Measurements from ENCODE around the gene TPD52L1.
"Not testable (repeated sequence)": the region's sequence is repeated elsewhere in the genome, so short reads cannot be mapped to it uniquely, and the experiment has no call there.

TPD52L1 gene

DNA sequence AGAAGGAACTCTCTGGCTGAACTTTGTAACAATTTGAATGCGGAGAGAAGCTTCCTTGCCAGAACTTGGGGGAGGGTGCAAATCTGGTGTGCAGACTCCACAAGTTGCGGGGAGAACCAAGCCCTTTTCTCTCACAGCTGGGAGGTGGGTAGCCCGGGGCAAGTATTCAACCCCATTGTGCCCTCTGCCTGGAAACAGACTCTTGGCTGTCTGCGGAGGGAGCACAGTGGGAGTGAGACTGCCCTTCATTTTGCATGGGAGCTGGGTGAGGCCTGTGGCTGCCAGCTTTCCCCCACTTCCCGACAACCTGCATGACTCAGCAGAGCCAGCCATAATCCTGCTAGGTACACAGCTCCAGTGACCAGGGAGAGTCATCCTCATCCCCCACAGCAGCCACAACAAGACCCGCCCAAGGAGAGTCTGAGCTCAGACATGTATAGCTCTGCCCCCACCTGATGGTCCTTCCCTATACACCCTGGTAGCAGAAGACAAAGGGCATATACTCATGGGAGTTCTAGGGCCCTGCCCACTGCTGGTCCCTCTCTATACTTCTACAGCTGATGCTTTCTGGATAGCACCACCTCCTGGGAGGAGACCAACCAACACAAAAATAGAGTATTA lies 29.4 kb upstream of the TPD52L1 start:
- H3K4me3 Mint-ChIP-seq, result no peak overlapping the region
- H3K36me3 Mint-ChIP-seq, result no peaks in the 10 kb centered on the region
- ATAC-seq, result no peak
- no peaks in the 10 kb centered on the region for H3K4me1 Mint-ChIP-seq
- no peak overlapping the region for H3K27ac Mint-ChIP-seq
- H3K27me3 Mint-ChIP-seq, result peaks cover 13% of the 10 kb centered on the region
- peaks cover 6% of the 10 kb centered on the region for H3K9me3 Mint-ChIP-seq

DNA sequence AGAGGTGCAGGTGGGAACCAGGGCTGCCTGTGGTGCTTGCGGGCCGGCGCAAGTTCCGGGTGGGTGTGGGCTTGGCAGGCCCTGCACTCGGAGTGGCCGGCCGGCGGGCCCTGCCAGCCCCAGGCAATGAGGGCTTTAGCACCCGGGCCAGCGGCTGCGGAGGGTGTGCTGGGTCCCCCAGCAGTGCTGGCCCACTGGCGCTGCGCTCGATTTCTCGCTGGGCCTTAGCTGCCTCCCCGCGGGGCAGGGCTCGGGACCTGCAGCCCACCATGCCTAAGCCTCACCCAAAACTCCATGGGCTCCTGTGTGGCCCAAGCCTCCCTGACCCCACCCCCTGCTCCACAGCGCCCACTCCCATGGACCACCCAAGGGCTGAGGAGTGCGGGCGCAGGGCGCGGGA lies 27.7 kb upstream of the TPD52L1 start:
- H3K36me3 Mint-ChIP-seq, result not testable (repeated sequence)

GRCh38 chr6:125129354-125129753 lies 24.2 kb upstream of the TPD52L1 start:
- peaks cover 6% of the 10 kb centered on the region for H3K9me3 Mint-ChIP-seq
- H3K36me3 Mint-ChIP-seq, result no peaks in the 10 kb centered on the region
- H3K4me3 Mint-ChIP-seq, result no peak overlapping the region
- no peak overlapping the region for H3K27ac Mint-ChIP-seq
- no peaks in the 10 kb centered on the region for H3K27me3 Mint-ChIP-seq
- no peak for ATAC-seq
- H3K4me1 Mint-ChIP-seq, result no peaks in the 10 kb centered on the region

More for the DNA sequence above, 27.7 kb upstream of the TPD52L1 start:
- not testable (repeated sequence) for H3K4me1 Mint-ChIP-seq, H3K9me3 Mint-ChIP-seq, H3K27ac Mint-ChIP-seq, H3K4me3 Mint-ChIP-seq, H3K27me3 Mint-ChIP-seq, ATAC-seq

GRCh38 chr6:125132058-125132457 lies 21.5 kb upstream of the TPD52L1 start:
- H3K36me3 Mint-ChIP-seq, result no peaks in the 10 kb centered on the region
- no peaks in the 10 kb centered on the region for H3K9me3 Mint-ChIP-seq
- no peak overlapping the region for H3K27ac Mint-ChIP-seq
- no peaks in the 10 kb centered on the region for H3K27me3 Mint-ChIP-seq
- no peak overlapping the region for H3K4me3 Mint-ChIP-seq
- H3K4me1 Mint-ChIP-seq, result no peaks in the 10 kb centered on the region
- no peak for ATAC-seq

- H3K9me3 Mint-ChIP-seq, result no peaks in the 10 kb centered on the region
- no peak overlapping the region for H3K27ac Mint-ChIP-seq
- no peaks in the 10 kb centered on the region for H3K36me3 Mint-ChIP-seq
- ATAC-seq, result no peak
- no peaks in the 10 kb centered on the region for H3K27me3 Mint-ChIP-seq
- H3K4me1 Mint-ChIP-seq, result no peaks in the 10 kb centered on the region
- H3K4me3 Mint-ChIP-seq, result no peak overlapping the region
Observed at GRCh38 chr6:125136378-125136777, 17.2 kb upstream of the TPD52L1 start.

DNA sequence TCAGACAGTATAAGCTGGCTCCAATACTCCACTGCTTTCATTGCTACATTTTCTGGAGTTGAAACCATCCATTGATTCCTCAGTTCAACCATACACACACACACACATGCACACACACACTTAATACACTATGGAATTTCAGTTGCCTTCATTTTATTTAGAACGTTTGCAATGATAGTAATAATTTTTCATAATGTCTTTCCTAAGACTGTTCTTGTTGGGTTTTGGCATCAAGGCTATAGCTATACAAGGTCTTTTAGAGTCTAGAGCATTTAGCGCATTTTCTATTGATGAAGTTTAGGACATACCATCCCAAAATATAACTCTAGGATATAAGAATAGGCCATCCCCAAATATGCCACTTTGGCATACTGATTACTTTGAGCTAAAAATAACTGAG lies 15.5 kb upstream of the TPD52L1 start:
- Mint-ChIP-seq H3K4me3 (no peak overlapping the region), H3K9me3 (no peaks in the 10 kb centered on the region), H3K27me3 (no peaks in the 10 kb centered on the region), H3K36me3 (no peaks in the 10 kb centered on the region), H3K4me1 (no peaks in the 10 kb centered on the region), H3K27ac (no peak overlapping the region)
- ATAC-seq, result no peak

DNA sequence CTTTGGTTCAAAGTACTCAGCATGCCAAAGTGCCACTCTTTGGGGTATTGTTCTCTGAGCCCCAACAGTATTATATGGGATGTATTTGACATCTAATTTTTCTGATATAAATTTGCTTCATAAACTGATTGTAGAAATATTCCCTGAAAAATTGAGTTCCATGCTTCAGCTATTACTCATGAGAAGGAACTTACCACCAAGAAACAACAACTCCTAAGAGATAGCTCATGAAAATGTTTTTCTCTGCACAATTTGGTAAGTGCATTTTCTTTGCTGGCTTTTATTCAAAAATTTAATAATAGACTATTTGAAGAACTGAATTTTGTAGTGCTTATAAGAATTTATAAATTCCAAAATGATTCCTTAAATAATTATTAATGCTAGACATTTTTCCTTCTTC lies 12.8 kb upstream of the TPD52L1 start:
- no peaks in the 10 kb centered on the region for H3K4me1 Mint-ChIP-seq

DNA sequence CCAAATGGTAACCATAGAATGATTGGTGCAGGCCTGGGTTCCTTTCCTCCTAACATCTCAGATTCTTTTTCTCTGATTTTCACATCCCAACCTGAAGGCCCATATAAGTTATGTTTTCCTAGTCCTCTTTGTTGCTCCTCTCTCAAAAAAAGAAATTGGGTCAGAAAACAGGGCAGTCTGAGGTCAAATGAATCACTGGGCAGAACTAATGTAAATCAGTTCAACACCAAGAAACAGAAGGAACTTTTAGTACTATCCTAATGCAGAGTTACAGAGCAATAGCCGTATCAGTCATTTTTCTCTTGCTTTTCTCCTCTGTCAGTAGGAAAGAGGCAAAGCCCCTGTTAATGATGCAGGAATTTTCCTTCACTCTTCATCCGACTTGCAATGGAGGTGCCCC lies 11.0 kb upstream of the TPD52L1 start:
- Mint-ChIP-seq H3K4me1 (no peaks in the 10 kb centered on the region), H3K36me3 (no peaks in the 10 kb centered on the region), H3K9me3 (no peaks in the 10 kb centered on the region), H3K27me3 (peaks cover 5% of the 10 kb centered on the region), H3K27ac (no peak overlapping the region), H3K4me3 (no peak overlapping the region)
- no peak for ATAC-seq

More for the DNA sequence above, 12.8 kb upstream of the TPD52L1 start:
- H3K9me3 Mint-ChIP-seq, result no peaks in the 10 kb centered on the region
- H3K27me3 Mint-ChIP-seq, result no peaks in the 10 kb centered on the region
- no peak overlapping the region for H3K27ac Mint-ChIP-seq
- no peak for ATAC-seq
- H3K4me3 Mint-ChIP-seq, result no peak overlapping the region
- H3K36me3 Mint-ChIP-seq, result no peaks in the 10 kb centered on the region

DNA sequence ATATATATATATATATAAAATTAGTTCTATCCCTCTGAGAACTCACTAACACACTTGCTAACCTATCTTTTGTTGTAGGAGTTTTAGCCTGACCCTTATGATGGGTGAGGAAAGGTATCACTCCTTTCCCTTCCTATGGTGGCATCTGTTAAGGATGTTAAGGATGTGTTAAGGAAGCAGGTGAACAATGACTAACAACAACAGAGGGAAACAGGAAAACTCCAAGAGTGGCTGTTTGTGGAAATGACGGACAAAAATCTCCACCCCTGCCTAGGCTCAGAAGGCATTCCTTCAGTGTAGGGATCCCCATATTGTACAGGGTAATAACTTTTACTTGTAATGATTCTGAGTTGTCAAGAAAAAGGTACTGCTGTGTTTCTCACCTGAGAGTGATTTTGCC lies 8.8 kb upstream of the TPD52L1 start:
- no peaks in the 10 kb centered on the region for H3K4me1 Mint-ChIP-seq
- ATAC-seq, result no peak
- peaks cover 19% of the 10 kb centered on the region for H3K27me3 Mint-ChIP-seq
- H3K4me3 Mint-ChIP-seq, result no peak overlapping the region
- H3K9me3 Mint-ChIP-seq, result no peaks in the 10 kb centered on the region
- no peaks in the 10 kb centered on the region for H3K36me3 Mint-ChIP-seq
- no peak overlapping the region for H3K27ac Mint-ChIP-seq

GRCh38 chr6:125149256-125150144 lies 4.1 kb upstream of the TPD52L1 start:
- ATAC-seq, result no peak
- Mint-ChIP-seq H3K4me3 (no peak overlapping the region), H3K9me3 (no peaks in the 10 kb centered on the region), H3K4me1 (no peaks in the 10 kb centered on the region), H3K27ac (no peak overlapping the region), H3K36me3 (no peaks in the 10 kb centered on the region), H3K27me3 (peaks cover 32% of the 10 kb centered on the region)

- Mint-ChIP-seq H3K27ac (no peak overlapping the region), H3K4me1 (no peaks in the 10 kb centered on the region), H3K4me3 (no peak overlapping the region), H3K9me3 (no peaks in the 10 kb centered on the region), H3K36me3 (no peaks in the 10 kb centered on the region), H3K27me3 (peaks cover 51% of the 10 kb centered on the region)
- no peak for ATAC-seq
Observed at GRCh38 chr6:125151700-125152099, 1.9 kb upstream of the TPD52L1 start.

DNA sequence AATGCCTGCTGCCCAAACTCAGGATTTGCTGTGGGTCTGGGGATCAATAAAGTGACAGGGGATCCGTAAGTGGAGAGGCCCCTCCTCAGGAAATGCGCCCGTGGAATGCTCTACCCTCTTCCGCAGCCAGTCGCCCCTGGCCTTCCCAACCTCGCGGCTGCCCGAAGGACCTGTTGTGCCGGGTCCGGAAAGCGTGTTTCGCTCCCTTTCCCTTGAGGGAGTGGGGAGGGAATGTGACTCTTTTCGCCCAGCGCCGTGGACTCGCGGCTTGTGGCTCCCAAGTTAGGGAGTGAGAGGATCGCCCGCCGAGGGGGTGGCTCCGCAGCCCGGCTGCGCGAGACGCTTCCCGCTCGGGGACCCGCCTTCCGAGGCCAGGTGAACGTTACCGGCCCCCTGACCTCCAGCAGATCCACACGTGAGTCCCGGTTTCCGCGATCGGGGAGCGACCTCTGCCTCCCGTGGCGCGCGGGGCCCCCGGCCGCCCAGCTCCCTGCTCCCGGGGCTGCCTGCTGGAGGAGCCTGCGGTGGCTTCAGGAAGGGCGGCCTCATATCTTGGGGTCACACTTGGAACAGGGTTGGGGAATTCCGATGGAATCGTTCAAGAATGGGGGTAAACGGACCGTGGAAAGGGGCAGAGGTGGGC lies 666 bp downstream of the TPD52L1 start:
- no peak for ATAC-seq
- no peaks in the 10 kb centered on the region for H3K4me1 Mint-ChIP-seq
- H3K27ac Mint-ChIP-seq, result no peak overlapping the region
- H3K9me3 Mint-ChIP-seq, result peaks cover 3% of the 10 kb centered on the region
- H3K4me3 Mint-ChIP-seq, result peak overlapping the region; percentile 63
- H3K27me3 Mint-ChIP-seq, result peaks cover 35% of the 10 kb centered on the region
- no peaks in the 10 kb centered on the region for H3K36me3 Mint-ChIP-seq

- no peak overlapping the region for H3K27ac Mint-ChIP-seq
- peaks cover 35% of the 10 kb centered on the region for H3K27me3 Mint-ChIP-seq
- H3K4me3 Mint-ChIP-seq, result peak overlapping the region; percentile 36
- ATAC-seq, result peak; percentile 15
- no peaks in the 10 kb centered on the region for H3K4me1 Mint-ChIP-seq
- H3K9me3 Mint-ChIP-seq, result peaks cover 3% of the 10 kb centered on the region
- H3K36me3 Mint-ChIP-seq, result no peaks in the 10 kb centered on the region
Observed at GRCh38 chr6:125154761-125155135, 1.2 kb downstream of the TPD52L1 start.

GRCh38 chr6:125155344-125155743 lies 1.8 kb downstream of the TPD52L1 start:
- Mint-ChIP-seq H3K27me3 (peaks cover 35% of the 10 kb centered on the region), H3K27ac (no peak overlapping the region), H3K36me3 (no peaks in the 10 kb centered on the region), H3K4me3 (no peak overlapping the region), H3K9me3 (peaks cover 3% of the 10 kb centered on the region), H3K4me1 (no peaks in the 10 kb centered on the region)
- no peak for ATAC-seq

DNA sequence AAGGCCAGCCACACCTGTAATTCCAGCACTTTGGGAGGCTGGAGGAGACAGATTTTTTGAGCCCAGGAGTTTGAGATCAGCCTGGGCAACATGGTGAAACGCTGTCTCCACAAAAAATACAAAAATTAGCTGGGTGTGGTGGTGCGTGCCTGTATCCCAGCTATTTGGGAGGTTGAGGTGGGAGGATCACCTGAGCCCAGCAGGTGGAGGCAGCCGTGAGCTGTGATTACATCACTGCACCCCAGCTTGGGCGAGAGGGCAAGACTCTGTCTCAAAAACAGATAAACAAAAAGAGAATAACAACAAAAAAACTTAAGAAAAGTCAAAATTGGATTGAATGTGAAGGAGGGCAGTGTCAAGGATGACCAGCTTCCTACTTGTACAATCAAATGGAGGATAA lies 2.9 kb downstream of the TPD52L1 start:
- peaks cover 26% of the 10 kb centered on the region for H3K27me3 Mint-ChIP-seq
- no peak overlapping the region for H3K27ac Mint-ChIP-seq
- H3K36me3 Mint-ChIP-seq, result no peaks in the 10 kb centered on the region
- no peak overlapping the region for H3K4me3 Mint-ChIP-seq
- H3K9me3 Mint-ChIP-seq, result peaks cover 3% of the 10 kb centered on the region
- no peaks in the 10 kb centered on the region for H3K4me1 Mint-ChIP-seq
- no peak for ATAC-seq

DNA sequence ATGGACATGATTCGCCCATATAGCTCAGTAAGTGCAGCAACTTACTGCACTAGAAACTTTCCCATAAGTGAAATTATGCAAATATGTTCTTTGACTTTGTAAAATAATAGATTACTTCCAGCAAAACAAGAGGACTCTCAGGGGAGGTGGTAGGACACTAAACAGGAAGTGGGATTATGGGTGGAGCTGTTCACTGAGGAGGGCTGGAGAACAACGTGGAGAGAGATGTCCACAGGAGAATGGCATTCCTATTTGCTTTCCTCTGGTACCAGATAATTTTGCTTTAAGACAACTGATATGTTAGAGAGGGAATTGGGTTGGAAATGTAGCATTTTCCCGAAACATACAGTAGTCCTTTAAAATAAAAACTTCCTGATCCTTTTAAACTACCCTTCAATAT lies 3.7 kb downstream of the TPD52L1 start:
- no peak overlapping the region for H3K4me3 Mint-ChIP-seq
- peaks cover 21% of the 10 kb centered on the region for H3K27me3 Mint-ChIP-seq
- H3K4me1 Mint-ChIP-seq, result no peaks in the 10 kb centered on the region
- no peak overlapping the region for H3K27ac Mint-ChIP-seq
- no peaks in the 10 kb centered on the region for H3K36me3 Mint-ChIP-seq
- H3K9me3 Mint-ChIP-seq, result peaks cover 3% of the 10 kb centered on the region
- no peak for ATAC-seq
